Mucosa of descending colon (tissue), 3 donors: Measurements from ENCODE around the gene TMEM109. TPM values are rescaled to one million over a fixed set of nuclear protein-coding genes. Genes with fewer than 3 reads are reported as not detected.
A peak's percentile ranks its signal among the peaks of the same experiment; 100 is the strongest.
"Not testable (repeated sequence)": the region's sequence is repeated elsewhere in the genome, so short reads cannot be mapped to it uniquely, and the experiment has no call there.

ENCODE experiments used
- ATAC-seq: fragments of 200-7000 bp; cut with Tn5 transposase; one replicate; pipeline ENCODE4 v1.9.1; 2020; ENCODE audit warnings: mild to moderate bottlenecking, moderate library complexity
- DNase-seq, 3 donors: peaks; one replicate each; pipeline ENCODE4 v3.0.0-alpha.2; 2020
- H3K36me3 ChIP-seq: fragments of 200-600 bp; one replicate; pipeline ENCODE4 v1.8.0; 2021; ENCODE audit warnings: low read depth, mild to moderate bottlenecking
- H3K4me1 ChIP-seq: fragments of 200-600 bp; one replicate; pipeline ENCODE4 v1.8.0; 2021; ENCODE audit warnings: low read depth, mild to moderate bottlenecking
- H3K4me3 ChIP-seq: fragments of 200-600 bp; one replicate; pipeline ENCODE4 v1.8.0; 2021; ENCODE audit warnings: mild to moderate bottlenecking
- H3K9me3 ChIP-seq: fragments of 200-600 bp; one replicate; pipeline ENCODE4 v1.8.0; 2021; ENCODE audit warnings: mild to moderate bottlenecking
- intact Hi-C, 2 donors: fragments of 100-400 bp; cut with DNase I in 1 of 2; cut with micrococcal nuclease in 1 of 2; formaldehyde crosslinking; loops; one replicate each; pipeline versions ENCODE4 v1.11.0 to v1.11.1; 2022; cut with DNase I, micrococcal nuclease
- total RNA-seq, 3 donors: library from RNA; stranded (reverse); fragmentation: NEBNext Ultra II Directional in 2 of 3; extraction: Animal tissue kit (Norgen Biotek cat#: 25700) in 2 of 3; gene quantifications; one replicate each; pipeline versions ENCODE4 v1.2.1 to v1.2.4, GENCODE V29; 2021 to 2023
- TF ChIP-seq, protein P1 (sequence below): fragments of 200-600 bp; IDR thresholded peaks from one replicate; pipeline ENCODE4 v1.8.0; 2022; ENCODE audit warnings: antibody characterized with exemption, mild to moderate bottlenecking
- donor health status: DM: no; HTN: no; CAD: no; lungs with moderate emphysema.
- donor health status: DM: no; HTN: no; CAD: no.
- donor health status: DM: no; HTN: yes; CAD: no.

The TMEM109 gene
- total RNA-seq, 3 donors from 2014 or later = 35.8 to 95.2 (median 46.6) TPM

DNA sequence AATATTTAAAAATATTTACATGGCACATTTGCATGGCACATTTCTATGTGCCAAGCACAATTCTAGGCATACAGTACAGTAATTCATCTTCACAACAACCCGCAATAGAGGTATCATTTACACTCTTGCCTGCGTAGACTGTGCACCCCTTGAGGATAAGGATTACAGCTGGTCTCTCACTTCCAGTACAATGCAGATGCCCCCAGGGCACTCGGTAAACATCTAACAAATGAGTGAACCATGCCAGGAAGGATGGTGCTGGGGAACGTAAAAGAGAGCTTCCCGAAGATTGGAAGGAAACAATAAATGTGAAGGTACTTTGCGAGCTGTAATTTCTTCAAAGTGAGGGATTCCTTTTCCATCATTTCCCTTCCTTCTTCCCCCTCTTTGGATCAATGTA lies 8.9 kb upstream of the TMEM109 start:
- intact Hi-C loops = no loop called here
- TF ChIP-seq, protein P1, sequence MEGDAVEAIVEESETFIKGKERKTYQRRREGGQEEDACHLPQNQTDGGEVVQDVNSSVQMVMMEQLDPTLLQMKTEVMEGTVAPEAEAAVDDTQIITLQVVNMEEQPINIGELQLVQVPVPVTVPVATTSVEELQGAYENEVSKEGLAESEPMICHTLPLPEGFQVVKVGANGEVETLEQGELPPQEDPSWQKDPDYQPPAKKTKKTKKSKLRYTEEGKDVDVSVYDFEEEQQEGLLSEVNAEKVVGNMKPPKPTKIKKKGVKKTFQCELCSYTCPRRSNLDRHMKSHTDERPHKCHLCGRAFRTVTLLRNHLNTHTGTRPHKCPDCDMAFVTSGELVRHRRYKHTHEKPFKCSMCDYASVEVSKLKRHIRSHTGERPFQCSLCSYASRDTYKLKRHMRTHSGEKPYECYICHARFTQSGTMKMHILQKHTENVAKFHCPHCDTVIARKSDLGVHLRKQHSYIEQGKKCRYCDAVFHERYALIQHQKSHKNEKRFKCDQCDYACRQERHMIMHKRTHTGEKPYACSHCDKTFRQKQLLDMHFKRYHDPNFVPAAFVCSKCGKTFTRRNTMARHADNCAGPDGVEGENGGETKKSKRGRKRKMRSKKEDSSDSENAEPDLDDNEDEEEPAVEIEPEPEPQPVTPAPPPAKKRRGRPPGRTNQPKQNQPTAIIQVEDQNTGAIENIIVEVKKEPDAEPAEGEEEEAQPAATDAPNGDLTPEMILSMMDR = no peak
- Histone ChIP-seq H3K4me1 (peaks cover 19% of the 10 kb centered on the region), H3K36me3 (peaks cover 5% of the 10 kb centered on the region), H3K9me3 (no peaks in the 10 kb centered on the region), H3K4me3 (no peak overlapping the region)
- no peak for ATAC-seq
- no peak for DNase-seq

GRCh38 chr11:60905551-60906113 lies 8.3 kb upstream of the TMEM109 start:
- TF ChIP-seq, protein P1 = no peak
- ATAC-seq (peak; percentile 51), DNase-seq (peak in 1 of 3 donors; percentile 44)
- H3K4me1 ChIP-seq = peaks cover 19% of the 10 kb centered on the region
- peaks cover 2% of the 10 kb centered on the region for H3K36me3 ChIP-seq
- peak overlapping the region; percentile 71 for H3K4me3 ChIP-seq
- intact Hi-C loops = no loop called here
- H3K9me3 ChIP-seq = no peaks in the 10 kb centered on the region

- intact Hi-C loops = no loop called here
- peak within 1 kb of the TSS; percentile 71 for H3K4me3 ChIP-seq
- ATAC-seq = peak; percentile 96
- peaks cover 19% of the 10 kb centered on the region for H3K4me1 ChIP-seq
- TF ChIP-seq, protein P1 = no peak
- DNase-seq = peak; percentile 96 to 100 (median 99)
- H3K36me3 ChIP-seq = no peaks in the 10 kb centered on the region
- H3K9me3 ChIP-seq = no peaks in the 10 kb centered on the region
These were observed 7.6 kb upstream of the TMEM109 start, which contains the start of gene PRPF19 for GRCh38 chr11:60906132-60906972. TSS of gene PRPF19 (minus strand) at chr11:60906585. CDS start at chr11:60906382, 203 bp downstream.

- no peaks in the 10 kb centered on the region for H3K36me3 ChIP-seq
- intact Hi-C loops = no loop called here
- H3K4me3 ChIP-seq = no peak overlapping the region
- H3K4me1 ChIP-seq = peaks cover 20% of the 10 kb centered on the region
- no peak for DNase-seq
- TF ChIP-seq, protein P1 = no peak
- H3K9me3 ChIP-seq = no peaks in the 10 kb centered on the region
- no peak for ATAC-seq
These were observed 5.2 kb upstream of the TMEM109 start for GRCh38 chr11:60908803-60909202.

DNA sequence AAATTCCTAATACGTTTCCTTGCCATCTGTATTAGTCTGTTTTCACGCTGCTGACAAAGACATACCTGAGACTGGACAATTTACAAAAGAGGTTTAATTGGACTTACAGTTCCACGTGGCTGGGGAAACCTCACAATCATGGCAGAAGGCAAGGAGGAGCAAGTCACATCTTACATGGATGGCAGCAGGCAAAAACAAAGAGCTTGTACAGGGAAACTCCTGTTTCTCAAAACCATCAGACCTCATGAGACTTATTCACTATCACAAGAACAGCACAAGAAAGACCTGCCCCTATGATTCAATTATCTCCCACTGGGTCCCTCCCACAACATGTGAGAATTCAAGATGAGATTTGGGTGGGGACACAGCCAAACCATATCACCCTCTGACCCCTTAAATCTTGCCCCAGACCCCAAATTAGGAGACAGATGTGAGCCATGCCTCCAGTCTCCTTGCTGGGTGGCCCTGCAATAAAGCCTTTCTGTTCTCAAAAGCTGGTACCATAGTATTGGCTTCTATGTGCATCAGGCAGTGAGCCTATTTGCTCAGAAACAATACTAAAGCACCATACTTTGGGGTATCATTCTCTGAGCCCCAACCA lies 4.2 kb upstream of the TMEM109 start:
- H3K36me3 ChIP-seq, ATAC-seq, DNase-seq, H3K4me3 ChIP-seq, H3K9me3 ChIP-seq, intact Hi-C loops: not testable (repeated sequence)
- peaks cover 12% of the 10 kb centered on the region for H3K4me1 ChIP-seq

- TF ChIP-seq, protein P1 = no peak
- Histone ChIP-seq H3K36me3 (no peaks in the 10 kb centered on the region), H3K9me3 (no peaks in the 10 kb centered on the region), H3K4me3 (no peak overlapping the region), H3K4me1 (peaks cover 10% of the 10 kb centered on the region)
- no peak for ATAC-seq
- intact Hi-C loops = no loop called here
- peak in 1 of 3 donors; percentile 56 for DNase-seq
These were observed 3.7 kb upstream of the TMEM109 start for GRCh38 chr11:60910281-60910687.
